Measurements from ENCODE around the gene FAM163A.

The FAM163A gene

DNA sequence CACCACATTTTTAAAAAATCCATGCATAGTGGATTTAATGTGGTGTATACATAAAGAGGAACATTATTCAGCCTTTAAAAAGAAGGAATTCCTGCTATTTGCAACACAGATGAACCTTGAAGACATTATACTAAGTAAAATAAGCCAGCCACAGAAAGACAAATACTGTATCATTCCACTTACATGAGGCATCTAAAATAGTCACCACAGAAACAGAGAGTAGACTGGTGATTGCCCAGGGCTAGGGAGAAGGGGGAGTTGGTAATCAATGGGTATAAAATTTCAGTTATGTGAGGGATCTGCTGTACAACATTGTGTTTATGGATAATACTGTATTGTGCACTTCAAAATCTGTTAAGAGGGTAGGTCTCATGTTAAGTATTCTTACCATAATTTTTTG lies 10.0 kb downstream of the FAM163A start:
- DNase-seq: no peak

DNA sequence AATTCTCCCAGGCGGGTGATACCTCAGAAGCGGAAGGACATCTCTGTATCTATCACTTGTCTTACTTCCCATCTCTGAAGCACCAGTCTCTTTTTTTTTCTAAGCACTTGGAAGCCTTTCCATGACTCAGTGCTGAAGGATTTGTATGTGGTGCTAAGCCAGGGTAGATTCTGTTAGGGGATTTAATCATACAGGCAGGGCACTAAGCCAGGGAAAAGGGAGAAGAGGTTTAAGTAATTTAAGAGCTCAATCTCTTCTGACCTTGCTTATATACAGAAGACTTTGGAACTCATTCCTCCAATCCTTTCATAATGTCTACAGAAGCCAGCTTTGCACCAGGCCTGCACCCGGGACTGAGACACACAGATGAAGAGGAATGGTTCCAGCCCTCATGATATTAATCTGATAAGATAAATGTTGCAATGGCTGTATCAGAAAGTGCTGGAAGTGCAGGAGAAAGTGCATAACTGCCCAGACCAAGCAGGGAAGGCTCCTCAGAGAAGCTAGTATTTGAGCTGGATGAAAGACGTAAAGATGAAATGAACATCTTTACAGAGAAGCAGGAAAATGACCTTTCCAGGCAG lies 11.0 kb downstream of the FAM163A start:
- DNase-seq: peak; percentile 34

DNA sequence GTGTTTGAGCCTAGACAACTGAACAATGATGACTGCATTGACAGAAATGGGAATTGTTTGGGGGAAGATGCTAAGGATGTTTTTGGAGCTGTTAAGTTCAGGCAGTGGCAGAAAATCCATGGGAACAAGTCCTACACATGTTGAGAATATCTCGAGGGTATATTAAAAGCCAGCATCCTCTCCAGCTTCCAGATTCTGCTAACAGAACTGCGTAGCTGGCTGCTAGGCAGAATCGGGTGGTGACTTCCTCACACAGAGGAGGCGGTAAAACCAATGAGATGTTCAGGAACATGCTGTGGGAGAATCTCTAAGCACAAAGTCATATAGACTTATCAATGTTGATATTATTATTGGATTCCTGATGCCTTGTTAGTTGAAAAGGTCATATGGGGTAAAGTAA lies 14.8 kb downstream of the FAM163A start:
- no peak for DNase-seq

- DNase-seq: no peak
Measured at GRCh38 chr1:179760521-179760920, 17.4 kb downstream of the FAM163A start.

DNA sequence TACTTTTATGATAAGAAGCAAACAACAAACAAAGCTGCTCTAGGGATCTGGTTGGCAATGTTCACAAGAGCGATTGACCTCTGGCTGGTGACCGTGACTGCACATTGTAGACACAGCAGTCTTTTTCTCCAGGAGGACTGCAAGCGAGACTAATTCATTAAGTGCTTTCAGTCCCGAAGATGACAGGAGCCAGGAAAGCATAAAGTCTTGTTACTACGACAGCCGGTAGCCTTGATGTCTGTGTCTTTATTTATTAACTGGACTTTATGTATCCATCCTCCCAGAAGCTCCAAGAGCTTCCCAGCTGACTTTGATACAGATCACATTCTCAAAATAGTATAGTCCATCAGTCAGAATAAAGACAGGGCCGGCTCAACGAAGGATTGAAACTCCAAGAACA lies 18.2 kb downstream of the FAM163A start:
- no peak for DNase-seq

DNA sequence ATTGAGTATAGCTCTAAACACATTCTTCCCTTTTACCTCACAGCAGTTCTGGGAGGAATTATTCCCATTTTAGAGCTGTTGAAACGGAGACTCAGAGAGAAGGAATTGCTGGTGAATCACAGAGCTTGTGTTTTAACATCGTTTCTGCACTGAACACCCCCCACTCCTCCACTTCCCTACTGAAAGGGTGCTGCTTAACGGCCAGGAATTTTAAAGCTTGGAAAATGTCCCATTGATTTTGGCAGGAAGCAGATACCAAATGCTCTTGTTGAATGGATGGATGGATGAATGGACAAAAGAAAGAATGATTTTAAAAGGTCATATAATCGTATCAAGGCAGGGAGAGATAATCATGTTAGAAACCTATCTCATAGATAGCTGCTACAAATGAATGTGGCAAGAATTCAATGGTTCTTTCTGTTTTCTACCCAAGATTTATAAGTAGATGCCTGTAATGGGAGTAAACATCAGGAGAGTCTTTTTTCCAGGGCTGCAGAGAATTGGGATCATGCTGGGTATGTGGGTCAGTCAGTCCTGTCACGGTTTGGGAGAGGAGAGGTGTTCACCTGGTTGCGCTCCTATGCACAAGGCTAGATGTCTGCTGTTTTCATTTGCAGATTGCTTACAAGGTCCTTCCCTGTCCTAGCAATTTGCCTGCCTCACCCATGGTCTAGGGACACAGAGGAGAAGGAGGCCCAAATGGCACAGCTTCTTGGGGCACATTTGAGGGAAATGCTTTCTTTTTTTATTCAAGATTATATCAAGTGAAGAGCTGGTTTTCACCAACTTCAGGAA lies 19.0 kb downstream of the FAM163A start:
- no peak for DNase-seq

GRCh38 chr1:179767177-179767581 lies 24.1 kb downstream of the FAM163A start:
- no peak for DNase-seq

DNA sequence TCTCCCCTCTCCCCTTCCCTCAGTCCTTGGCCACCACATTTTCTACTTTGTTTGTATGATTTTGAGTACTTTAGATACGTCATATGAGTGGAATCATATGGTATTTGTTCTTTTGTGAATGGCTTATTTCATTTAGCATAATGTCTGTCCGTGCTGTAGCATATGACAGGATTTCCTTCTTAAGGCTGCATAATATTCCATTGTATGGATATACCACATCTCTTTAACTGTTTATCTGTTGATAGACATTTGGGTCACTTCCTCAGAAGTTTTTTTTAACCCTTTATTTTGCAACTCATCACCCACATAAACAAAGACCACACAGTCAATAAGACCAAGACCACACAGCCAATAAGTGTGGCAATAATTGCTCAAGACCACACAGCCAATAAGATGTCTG lies 24.9 kb downstream of the FAM163A start:
- DNase-seq: no peak

DNA sequence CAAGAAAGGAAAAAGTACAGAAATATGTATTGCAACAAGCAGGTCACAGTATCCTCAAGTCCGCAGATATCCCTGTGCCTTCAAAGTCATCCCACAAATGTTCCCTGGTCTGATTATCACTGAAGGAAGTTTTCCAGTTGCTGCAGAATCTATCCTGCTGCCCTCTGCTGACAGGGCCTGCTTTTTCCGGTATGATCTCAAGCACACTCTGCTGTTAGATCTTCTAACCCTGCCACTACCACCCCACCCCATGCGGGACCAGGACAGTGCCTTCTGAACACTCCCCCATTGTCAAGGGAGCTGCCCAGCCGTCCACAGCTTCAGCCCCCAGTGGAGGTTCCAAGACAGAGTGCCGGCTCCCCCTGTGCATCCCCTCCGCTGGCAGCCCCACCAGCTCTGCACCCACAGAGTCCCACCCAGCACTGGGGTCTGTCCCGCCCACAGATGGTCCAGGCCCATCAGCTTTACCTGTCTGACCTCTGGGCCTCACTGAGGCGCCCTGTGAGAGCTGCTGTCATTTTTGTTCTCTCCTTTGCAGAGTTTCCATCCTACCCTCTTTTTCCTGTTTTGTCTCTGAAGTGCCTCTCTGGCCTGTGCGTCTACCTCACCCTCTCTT lies 27.9 kb downstream of the FAM163A start:
- DNase-seq: no peak

GRCh38 chr1:179773264-179773663 lies 30.2 kb downstream of the FAM163A start:
- DNase-seq: no peak

GRCh38 chr1:179774000-179774399 lies 30.9 kb downstream of the FAM163A start:
- no peak for DNase-seq

- no peak for DNase-seq
Measured at GRCh38 chr1:179774566-179774965, 31.5 kb downstream of the FAM163A start.

GRCh38 chr1:179775009-179775408 lies 31.9 kb downstream of the FAM163A start:
- no peak for DNase-seq

DNA sequence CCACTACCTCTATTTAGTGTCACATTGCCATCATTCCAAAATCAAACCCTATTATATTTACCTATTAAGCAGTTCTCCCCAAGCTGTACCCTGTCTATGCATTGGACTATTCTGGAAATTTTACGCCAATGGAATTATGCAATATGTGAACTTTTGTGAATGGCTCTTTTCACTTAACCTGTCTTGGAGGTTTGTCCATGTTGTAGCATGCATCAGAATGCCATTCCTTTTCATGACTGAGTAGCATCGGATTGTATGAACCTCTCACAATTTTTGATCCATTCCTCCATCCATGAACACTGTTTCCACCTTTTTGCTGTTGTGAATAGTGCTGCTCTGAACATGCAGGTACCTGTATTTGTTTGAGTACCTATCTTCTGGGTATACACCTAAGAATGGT lies 33.7 kb downstream of the FAM163A start:
- no peak for DNase-seq

- no peak for DNase-seq
Measured at GRCh38 chr1:179777731-179778130, 34.6 kb downstream of the FAM163A start.

DNA sequence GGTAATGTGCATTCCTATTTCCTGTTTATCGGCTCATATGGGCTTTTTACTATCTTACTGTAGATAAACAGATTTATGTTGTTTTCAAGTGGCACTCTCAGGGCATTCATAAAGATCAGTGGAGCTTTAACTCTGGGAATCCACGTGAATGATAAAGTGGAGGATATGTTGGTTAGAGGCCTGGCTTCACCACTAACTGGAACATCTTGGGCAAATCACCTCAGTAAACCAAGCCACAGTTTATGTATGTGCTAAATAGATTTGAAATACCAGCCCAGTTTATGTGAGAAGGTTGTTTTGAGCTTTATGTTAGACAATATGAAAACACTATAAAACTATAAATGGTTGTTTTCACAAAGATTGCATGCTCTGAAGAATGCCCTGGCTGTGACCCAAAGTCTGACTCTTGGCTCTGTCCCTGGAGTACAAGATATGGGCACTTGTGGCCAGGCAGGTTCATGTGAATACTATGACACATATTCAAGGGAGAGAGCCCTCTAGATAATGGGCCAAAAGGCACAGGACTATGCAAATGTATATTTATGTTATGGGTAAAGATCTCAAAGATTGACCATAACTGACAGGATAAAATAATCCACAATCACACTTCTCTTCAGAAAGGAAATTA lies 36.7 kb downstream of the FAM163A start:
- no peak for DNase-seq

GRCh38 chr1:179781962-179782361 lies 38.9 kb downstream of the FAM163A start:
- DNase-seq: no peak

- DNase-seq: peak; percentile 50
Measured at GRCh38 chr1:179785031-179785431, 41.9 kb downstream of the FAM163A start.

DNA sequence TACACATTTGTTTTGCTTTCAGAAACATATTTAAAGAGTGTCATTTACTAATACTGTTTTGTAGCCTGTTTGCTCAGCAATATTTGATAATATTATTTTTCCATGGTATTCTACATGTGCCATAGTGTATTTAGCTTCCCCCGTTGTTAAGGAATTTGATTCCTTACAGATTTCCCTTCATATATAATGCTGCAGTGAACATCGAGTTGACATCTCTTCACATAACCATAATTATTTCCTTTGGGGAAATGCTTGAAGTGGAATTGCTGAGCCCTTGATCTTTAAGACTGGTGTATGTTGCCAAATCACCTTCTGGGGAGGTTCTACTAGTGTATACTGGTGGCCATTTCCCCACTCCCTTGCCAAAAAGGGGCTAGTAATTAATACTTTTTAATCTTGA lies 42.6 kb downstream of the FAM163A start:
- DNase-seq: no peak

- DNase-seq: no peak
Measured at GRCh38 chr1:179786815-179787685, 44.0 kb downstream of the FAM163A start.

DNA sequence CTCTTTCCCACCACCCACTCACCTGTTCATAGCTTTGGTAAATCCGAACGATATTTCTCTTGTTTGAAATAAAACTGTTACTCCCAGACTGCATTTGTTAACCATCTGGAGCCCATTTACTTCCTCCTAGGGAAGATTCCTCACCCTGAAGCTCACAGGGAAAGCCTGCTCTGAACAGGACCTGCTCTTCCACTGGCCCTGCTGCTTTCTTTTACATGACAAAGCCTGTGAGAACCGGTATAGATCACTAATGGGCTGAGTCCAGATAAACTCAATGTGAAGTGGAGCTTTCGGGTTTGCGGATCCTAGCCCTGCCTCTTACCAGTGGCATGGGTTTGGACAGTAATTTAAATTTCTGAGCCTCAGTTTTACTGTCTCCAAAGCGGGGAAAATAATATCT lies 45.2 kb downstream of the FAM163A start:
- DNase-seq: no peak

- DNase-seq: no peak
Measured at GRCh38 chr1:179793281-179793680, 50.2 kb downstream of the FAM163A start.

- no peak for DNase-seq
Measured at GRCh38 chr1:179794146-179794545, 51.1 kb downstream of the FAM163A start.

All from kidney glomerular epithelial cell (primary cell).